OCI-LY1 (cell line): ENCODE data around the gene CABCOCO1.

Experiments
- H2AFZ ChIP-seq: fragments of 200-600 bp; sonication (generic), shearing (Covaris generic); 2 replicates; pipeline ENCODE4 v1.6.0; 2014; ENCODE audit warnings: antibody characterized with exemption, mild to moderate bottlenecking, low read length
- H3F3A ChIP-seq: fragments of 200-600 bp; sonication (generic), shearing (Covaris generic); 2 replicates; pipeline ENCODE4 v1.6.0; 2014; ENCODE audit warnings: mild to moderate bottlenecking, antibody characterized with exemption, low read length, moderate library complexity; ENCODE audit not compliant: insufficient read depth
- H3K27ac ChIP-seq: fragments of 200-600 bp; sonication (generic); 2 replicates; pipeline ENCODE4 v1.5.1; 2014; ENCODE audit warnings: low read length, mixed run types, mild to moderate bottlenecking, low read depth; ENCODE audit not compliant: poor library complexity, severe bottlenecking
- H3K27me3 ChIP-seq: fragments of 200-600 bp; sonication (generic); 2 replicates; pipeline ENCODE4 v1.6.0; 2014; ENCODE audit warnings: antibody characterized with exemption, mild to moderate bottlenecking, low read length, moderate library complexity; ENCODE audit not compliant: insufficient read depth
- H3K36me3 ChIP-seq: fragments of 200-600 bp; sonication (generic); 2 replicates; pipeline ENCODE4 v1.6.1; 2014; ENCODE audit warnings: mild to moderate bottlenecking, antibody characterized with exemption, low read length, moderate library complexity, mixed read lengths; ENCODE audit not compliant: insufficient read depth
- H3K4me1 ChIP-seq: fragments of 200-600 bp; sonication (generic); 2 replicates; pipeline ENCODE4 v1.5.1; 2014; ENCODE audit warnings: mild to moderate bottlenecking, low read length, moderate library complexity; ENCODE audit not compliant: insufficient read depth, severe bottlenecking
- H3K4me2 ChIP-seq: fragments of 200-600 bp; sonication (generic), shearing (Covaris generic); 2 replicates; pipeline ENCODE4 v1.6.1; 2014; ENCODE audit warnings: low read length
- H3K4me3 ChIP-seq: fragments of 200-600 bp; sonication (generic); 2 replicates; pipeline ENCODE4 v1.5.1; 2014; ENCODE audit warnings: low read length, low read depth, mild to moderate bottlenecking, mixed read lengths; ENCODE audit not compliant: poor library complexity, severe bottlenecking
- H3K79me2 ChIP-seq: fragments of 200-600 bp; shearing (Covaris generic); 2 replicates; pipeline ENCODE4 v1.6.1; 2016; ENCODE audit warnings: mixed run types, low read length, mixed read lengths; ENCODE audit not compliant: insufficient read depth
- H3K9ac ChIP-seq: fragments of 200-600 bp; sonication (generic), shearing (Covaris generic); 2 replicates; pipeline ENCODE4 v1.6.1; 2014; ENCODE audit warnings: mild to moderate bottlenecking, low read length, mixed read lengths
- H3K9me2 ChIP-seq: fragments of 200-600 bp; sonication (generic), shearing (Covaris generic); 2 replicates; pipeline ENCODE4 v1.6.1; 2014; ENCODE audit warnings: low read depth, mild to moderate bottlenecking, low read length, mixed read lengths
- H3K9me3 ChIP-seq: fragments of 200-600 bp; shearing (Covaris generic); 2 replicates; pipeline ENCODE4 v1.6.1; 2014; ENCODE audit warnings: low read length, mixed read lengths
- H4K20me1 ChIP-seq: fragments of 200-600 bp; sonication (generic), shearing (Covaris generic); 2 replicates; pipeline ENCODE4 v1.6.0; 2016; ENCODE audit warnings: mild to moderate bottlenecking, low read length; ENCODE audit not compliant: insufficient read depth
- EZH2 ChIP-seq: fragments of 200-600 bp; sonication (generic), shearing (Covaris generic); IDR thresholded peaks from 2 replicates; pipeline ENCODE4 v1.8.0; 2017; ENCODE audit warnings: borderline replicate concordance, mixed run types, mild to moderate bottlenecking, antibody characterized with exemption, low read length, moderate library complexity, mixed read lengths
- TF ChIP-seq, protein P1 (sequence below): fragments of 200-600 bp; sonication (generic), shearing (Covaris generic); IDR thresholded peaks from 2 replicates; pipeline ENCODE4 v1.5.1; 2017; ENCODE audit warnings: mild to moderate bottlenecking, antibody characterized with exemption, low read length, moderate library complexity, mixed read lengths

The CABCOCO1 gene

DNA sequence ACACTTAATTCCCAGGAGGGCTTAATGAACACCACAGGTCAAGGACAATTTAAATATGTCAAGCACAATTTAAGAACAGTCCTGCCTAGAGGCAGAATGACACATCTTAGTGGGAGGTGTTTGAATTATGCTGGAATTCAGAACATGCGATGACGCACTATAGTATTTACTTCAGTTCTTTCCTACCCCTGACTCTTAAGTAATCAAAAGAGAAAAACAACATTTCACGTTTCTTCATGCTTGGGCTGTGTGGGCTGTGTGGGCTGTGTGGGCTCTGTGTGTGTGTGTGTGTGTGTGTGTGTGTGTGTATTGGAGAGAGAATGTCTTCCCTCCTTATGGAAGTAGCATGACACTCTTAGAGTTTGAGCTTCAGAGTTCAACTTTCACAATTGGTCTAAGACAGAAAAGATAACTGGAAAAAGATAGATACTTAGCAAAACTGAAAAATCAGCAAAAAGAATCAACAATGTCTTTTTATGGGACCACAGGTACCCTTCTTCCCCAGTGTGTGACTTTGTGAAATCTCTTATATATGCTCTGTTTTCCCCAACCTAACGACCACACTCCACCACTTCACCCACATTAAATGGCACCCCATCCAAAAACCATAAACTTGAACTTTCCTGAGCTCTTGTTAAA lies 33.7 kb upstream of the CABCOCO1 start:
- Histone ChIP-seq H3K9me3 (no peaks in the 10 kb centered on the region), H4K20me1 (no peaks in the 10 kb centered on the region), H3K4me1 (no peaks in the 10 kb centered on the region), H3K9me2 (no peaks in the 10 kb centered on the region), H2AFZ (no peak overlapping the region), H3F3A (no peaks in the 10 kb centered on the region), H3K4me3 (no peak overlapping the region), H3K79me2 (no peaks in the 10 kb centered on the region), H3K4me2 (no peak overlapping the region), H3K9ac (no peak overlapping the region), H3K27me3 (no peaks in the 10 kb centered on the region), H3K27ac (no peak overlapping the region), H3K36me3 (no peaks in the 10 kb centered on the region)
- TF ChIP-seq, protein P1, sequence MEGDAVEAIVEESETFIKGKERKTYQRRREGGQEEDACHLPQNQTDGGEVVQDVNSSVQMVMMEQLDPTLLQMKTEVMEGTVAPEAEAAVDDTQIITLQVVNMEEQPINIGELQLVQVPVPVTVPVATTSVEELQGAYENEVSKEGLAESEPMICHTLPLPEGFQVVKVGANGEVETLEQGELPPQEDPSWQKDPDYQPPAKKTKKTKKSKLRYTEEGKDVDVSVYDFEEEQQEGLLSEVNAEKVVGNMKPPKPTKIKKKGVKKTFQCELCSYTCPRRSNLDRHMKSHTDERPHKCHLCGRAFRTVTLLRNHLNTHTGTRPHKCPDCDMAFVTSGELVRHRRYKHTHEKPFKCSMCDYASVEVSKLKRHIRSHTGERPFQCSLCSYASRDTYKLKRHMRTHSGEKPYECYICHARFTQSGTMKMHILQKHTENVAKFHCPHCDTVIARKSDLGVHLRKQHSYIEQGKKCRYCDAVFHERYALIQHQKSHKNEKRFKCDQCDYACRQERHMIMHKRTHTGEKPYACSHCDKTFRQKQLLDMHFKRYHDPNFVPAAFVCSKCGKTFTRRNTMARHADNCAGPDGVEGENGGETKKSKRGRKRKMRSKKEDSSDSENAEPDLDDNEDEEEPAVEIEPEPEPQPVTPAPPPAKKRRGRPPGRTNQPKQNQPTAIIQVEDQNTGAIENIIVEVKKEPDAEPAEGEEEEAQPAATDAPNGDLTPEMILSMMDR, result no peak
- TF ChIP-seq EZH2, result no peak

DNA sequence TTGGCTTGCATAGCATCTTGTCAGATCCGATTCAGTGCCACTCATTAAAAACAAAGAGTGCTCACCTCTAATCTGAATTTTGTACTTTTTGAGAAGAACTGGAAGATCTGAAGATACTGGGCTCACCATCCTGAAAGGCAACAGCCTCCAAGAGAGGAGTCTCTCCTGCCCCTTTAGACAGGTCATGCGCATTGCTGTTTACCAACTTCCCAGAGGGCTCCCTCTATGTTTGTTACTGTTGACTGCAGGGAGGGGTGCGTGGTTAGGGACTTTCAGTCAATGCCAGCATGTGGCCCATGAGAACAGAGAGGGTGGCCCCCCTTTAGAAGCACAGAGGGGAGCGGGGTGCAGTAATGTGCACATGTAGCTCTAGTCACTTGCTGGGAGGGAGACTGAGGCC lies 33.2 kb upstream of the CABCOCO1 start:
- Histone ChIP-seq H3K4me3 (no peak overlapping the region), H3K9ac (no peak overlapping the region), H2AFZ (no peak overlapping the region), H3K9me3 (no peaks in the 10 kb centered on the region), H4K20me1 (no peaks in the 10 kb centered on the region), H3K4me2 (no peak overlapping the region), H3K79me2 (no peaks in the 10 kb centered on the region), H3K27me3 (no peaks in the 10 kb centered on the region), H3K9me2 (no peaks in the 10 kb centered on the region), H3K4me1 (no peaks in the 10 kb centered on the region), H3K36me3 (no peaks in the 10 kb centered on the region), H3F3A (no peaks in the 10 kb centered on the region), H3K27ac (no peak overlapping the region)
- no peak for TF ChIP-seq EZH2
- TF ChIP-seq, protein P1, result no peak

DNA sequence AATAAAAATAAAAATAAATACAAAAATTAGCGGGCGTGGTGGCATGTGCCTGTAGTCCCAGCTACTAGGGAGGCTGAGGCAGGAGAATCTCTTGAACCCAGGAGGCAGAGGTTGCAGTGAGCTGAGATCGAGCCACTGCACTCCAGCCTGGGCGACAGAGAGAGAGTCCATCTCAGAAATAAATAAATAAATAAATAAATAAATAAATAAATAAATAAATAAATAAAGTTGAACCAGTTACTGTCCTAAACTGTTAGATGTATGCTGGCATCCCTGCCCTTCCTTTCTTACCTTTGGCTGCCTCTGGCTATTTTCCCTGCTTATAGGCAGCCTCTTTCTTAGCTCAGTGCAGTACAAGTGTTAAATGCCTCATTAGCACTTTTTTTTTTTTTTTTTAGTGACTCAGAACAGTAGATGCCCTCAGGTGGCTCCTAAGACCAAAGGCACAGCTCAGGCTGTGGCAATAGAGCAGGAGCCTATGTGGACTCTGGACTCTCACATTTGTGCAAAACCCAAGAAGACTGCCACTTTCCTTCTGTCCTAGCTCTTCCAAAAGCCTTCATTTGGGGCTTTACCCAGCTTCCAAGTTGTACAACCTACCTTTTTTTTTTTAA lies 30.6 kb upstream of the CABCOCO1 start:
- Histone ChIP-seq H3K4me2 (no peak overlapping the region), H3K27ac (no peak overlapping the region), H3K4me1 (no peaks in the 10 kb centered on the region)

More for the DNA sequence above, 30.6 kb upstream of the CABCOCO1 start:
- no peaks in the 10 kb centered on the region for H4K20me1 ChIP-seq
- no peaks in the 10 kb centered on the region for H3K36me3 ChIP-seq
- no peaks in the 10 kb centered on the region for H3K27me3 ChIP-seq
- no peak overlapping the region for H3K4me3 ChIP-seq
- H3K9me3 ChIP-seq, result no peaks in the 10 kb centered on the region
- H3K9ac ChIP-seq, result no peak overlapping the region
- H3F3A ChIP-seq, result no peaks in the 10 kb centered on the region
- H3K9me2 ChIP-seq, result no peaks in the 10 kb centered on the region
- TF ChIP-seq EZH2, result no peak
- TF ChIP-seq, protein P1, result no peak
- no peak overlapping the region for H2AFZ ChIP-seq
- no peaks in the 10 kb centered on the region for H3K79me2 ChIP-seq
